GM12892 (cell line): Measurements from ENCODE around the gene NOSTRIN.
"Not testable (repeated sequence)": the region's sequence is repeated elsewhere in the genome, so short reads cannot be mapped to it uniquely, and the experiment has no call there.

Experiments
- POLR2A ChIP-seq: IDR thresholded peaks from 2 replicates; pipeline ENCODE4 v1.6.1; 2011; ENCODE audit warnings: low read depth, low read length, control low read depth
- POLR2AphosphoS5 ChIP-seq: IDR thresholded peaks from 2 replicates; pipeline ENCODE4 v1.6.1; 2011; ENCODE audit warnings: low read depth, low read length, control low read depth
- TAF1 ChIP-seq: IDR thresholded peaks from 2 replicates; pipeline ENCODE4 v1.6.1; 2011; ENCODE audit warnings: low read depth, mild to moderate bottlenecking, control low read depth, low read length, borderline replicate concordance

GRCh38 chr2:168870369-168870768 lies 67.9 kb downstream of the NOSTRIN start:
- not testable (repeated sequence) for TF ChIP-seq TAF1, POLR2AphosphoS5, POLR2A
